ENCODE data around the gene MBTPS1.

GRCh38 chr16:84048871-84049270 is 67.9 kb downstream of the MBTPS1 start:
- TF ChIP-seq GATA3 (IDR thresholded peaks at IDR 0.05; ENCODE audit: low read depth, low read length) = no peak
- no peak for TF ChIP-seq GATA2 (IDR thresholded peaks at IDR 0.05; ENCODE audit: low read depth, low read length)

Measured in SH-SY5Y (cell line).